ENCODE results near the gene LDLRAD4. TPM values are rescaled to one million over a fixed set of nuclear protein-coding genes. Genes with fewer than 3 reads are reported as not detected.
A peak's percentile ranks its signal among the peaks of the same experiment; 100 is the strongest.

The LDLRAD4 gene
- total RNA-seq, 2 donors from 2014 or later, result 33.1 to 41.2 TPM

DNA sequence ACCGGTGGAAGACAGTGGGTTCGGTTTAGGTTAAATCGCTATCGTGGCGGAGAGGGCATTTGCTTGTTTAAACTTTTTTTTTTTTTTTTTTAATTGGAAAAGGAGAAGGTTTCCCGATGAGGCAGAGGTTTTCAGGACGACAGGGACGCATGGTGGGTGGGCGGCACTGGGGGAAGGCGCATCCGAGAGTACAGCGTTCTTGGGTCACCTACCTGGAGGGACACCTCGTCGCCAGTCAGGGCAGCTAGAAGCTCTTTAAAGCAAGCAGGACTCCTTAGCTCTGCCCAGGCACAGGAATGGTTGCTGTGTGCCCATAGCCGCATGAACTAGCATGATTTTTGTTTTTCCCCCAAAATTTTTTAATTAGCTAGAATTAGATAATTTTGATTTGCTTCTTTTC is 437 bp downstream of the LDLRAD4 start:
- TF ChIP-seq, protein P1, sequence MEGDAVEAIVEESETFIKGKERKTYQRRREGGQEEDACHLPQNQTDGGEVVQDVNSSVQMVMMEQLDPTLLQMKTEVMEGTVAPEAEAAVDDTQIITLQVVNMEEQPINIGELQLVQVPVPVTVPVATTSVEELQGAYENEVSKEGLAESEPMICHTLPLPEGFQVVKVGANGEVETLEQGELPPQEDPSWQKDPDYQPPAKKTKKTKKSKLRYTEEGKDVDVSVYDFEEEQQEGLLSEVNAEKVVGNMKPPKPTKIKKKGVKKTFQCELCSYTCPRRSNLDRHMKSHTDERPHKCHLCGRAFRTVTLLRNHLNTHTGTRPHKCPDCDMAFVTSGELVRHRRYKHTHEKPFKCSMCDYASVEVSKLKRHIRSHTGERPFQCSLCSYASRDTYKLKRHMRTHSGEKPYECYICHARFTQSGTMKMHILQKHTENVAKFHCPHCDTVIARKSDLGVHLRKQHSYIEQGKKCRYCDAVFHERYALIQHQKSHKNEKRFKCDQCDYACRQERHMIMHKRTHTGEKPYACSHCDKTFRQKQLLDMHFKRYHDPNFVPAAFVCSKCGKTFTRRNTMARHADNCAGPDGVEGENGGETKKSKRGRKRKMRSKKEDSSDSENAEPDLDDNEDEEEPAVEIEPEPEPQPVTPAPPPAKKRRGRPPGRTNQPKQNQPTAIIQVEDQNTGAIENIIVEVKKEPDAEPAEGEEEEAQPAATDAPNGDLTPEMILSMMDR (IDR thresholded peaks at IDR 0.05), result no peak
- Histone ChIP-seq H3K9me3 (no peaks in the 10 kb centered on the region), H3K4me3 (peak overlapping the region; percentile 70 to 92), H3K4me1 (peaks cover 0 to 60% of the 10 kb centered on the region in 2 donors), H3K36me3 (no peaks in the 10 kb centered on the region), H3K27ac (peak overlapping the region; percentile 94 to 96), H3K27me3 (no peaks in the 10 kb centered on the region)
- no peak for DNase-seq (ENCODE audit: low spot score)

DNA sequence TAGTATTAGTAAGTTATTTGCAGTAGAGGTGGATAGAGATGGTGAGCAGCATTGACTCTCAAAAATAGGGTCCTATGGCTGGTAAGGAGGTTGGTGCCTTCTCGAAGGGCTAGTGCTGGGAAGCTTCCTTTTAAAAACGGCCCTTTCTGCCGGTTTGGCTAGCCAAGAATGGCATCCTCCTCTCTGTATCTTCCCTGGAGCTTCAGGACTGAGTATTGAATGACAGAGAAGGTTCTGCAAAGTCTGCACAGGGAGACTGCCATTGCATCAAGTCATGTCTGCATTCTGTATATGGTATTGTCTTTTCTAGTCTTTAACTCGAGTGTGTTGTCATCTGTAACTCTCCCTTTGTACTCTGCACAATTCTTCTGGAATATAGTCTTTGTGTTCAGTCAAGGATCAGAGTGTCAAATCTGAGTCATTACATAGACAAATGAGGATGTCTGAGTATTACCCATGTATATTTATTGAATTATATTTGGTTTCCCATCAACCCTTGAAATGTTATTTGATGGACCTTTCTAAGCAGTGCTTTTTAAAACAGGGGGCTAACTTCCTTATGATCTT is 1.1 kb downstream of the LDLRAD4 start:
- Histone ChIP-seq H3K36me3 (no peaks in the 10 kb centered on the region), H3K4me1 (peaks cover 0 to 66% of the 10 kb centered on the region in 2 donors), H3K9me3 (no peaks in the 10 kb centered on the region), H3K27ac (peak overlapping the region; percentile 94 to 96), H3K4me3 (peak overlapping the region; percentile 70 to 92), H3K27me3 (no peaks in the 10 kb centered on the region)
- DNase-seq (ENCODE audit: low spot score), result peak; percentile 52
- TF ChIP-seq, protein P1 (IDR thresholded peaks at IDR 0.05), result no peak

- no peaks in the 10 kb centered on the region for H3K27me3 ChIP-seq
- DNase-seq (ENCODE audit: low spot score), result peak; percentile 58
Observed at GRCh38 chr18:13220361-13220991, 1.9 kb downstream of the LDLRAD4 start.

DNA sequence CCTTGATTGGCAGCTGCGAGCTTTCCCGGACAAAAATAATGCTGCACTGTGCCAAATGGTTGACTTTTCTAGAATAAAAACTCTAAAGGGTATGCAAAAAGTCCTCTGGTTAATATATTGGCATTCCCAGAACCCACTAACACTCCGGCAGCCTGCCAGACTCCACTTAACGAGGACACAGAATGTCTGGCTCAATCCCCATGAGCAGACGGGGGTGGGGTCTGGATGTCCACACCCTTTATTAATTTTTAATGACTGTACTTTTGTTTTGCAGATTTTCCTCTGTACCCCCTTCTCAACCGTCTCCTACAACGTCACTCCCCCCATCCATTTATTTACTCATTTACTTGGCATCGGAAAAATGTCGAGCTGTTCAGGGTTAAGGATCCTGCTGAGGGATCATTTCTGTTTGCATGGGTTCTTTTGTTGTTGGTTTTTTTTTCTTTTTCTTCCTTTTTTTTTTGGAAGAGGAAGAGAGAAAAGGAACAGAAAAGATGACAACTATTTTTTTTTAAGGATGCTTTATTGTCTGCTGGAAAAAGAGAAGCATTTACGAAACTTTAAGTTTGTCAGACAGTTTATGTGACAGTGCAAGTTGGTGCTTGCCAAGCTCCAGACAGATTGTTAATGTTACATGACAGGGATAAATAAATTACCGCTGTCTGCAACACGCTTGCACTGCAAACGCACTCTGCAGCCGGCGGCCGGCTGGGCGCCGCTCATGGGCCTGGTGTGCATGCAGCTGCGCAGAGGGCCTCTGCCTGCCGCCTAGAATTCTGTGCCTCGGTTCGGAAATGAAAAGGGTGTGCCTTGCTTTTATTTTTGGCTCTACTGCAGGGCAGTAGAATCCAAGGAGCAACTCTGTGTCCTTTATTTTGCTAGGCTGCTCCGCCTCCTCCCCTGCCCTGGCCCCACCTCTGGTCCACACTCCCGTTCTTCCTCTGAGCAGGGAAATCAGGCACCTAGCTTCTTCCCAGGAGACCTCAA is 3.6 kb downstream of the LDLRAD4 start:
- no peaks in the 10 kb centered on the region for H3K27me3 ChIP-seq
- peak; percentile 86 for DNase-seq (ENCODE audit: low spot score)
- TF ChIP-seq, protein P1 (IDR thresholded peaks at IDR 0.05), result no peak
- no peaks in the 10 kb centered on the region for H3K36me3 ChIP-seq
- peak overlapping the region; percentile 94 to 96 for H3K27ac ChIP-seq
- H3K4me3 ChIP-seq, result peak overlapping the region in 1 of 2 donors; percentile 29
- H3K9me3 ChIP-seq, result no peaks in the 10 kb centered on the region
- peaks cover 0 to 60% of the 10 kb centered on the region in 2 donors for H3K4me1 ChIP-seq

More at GRCh38 chr18:13220361-13220991, 1.9 kb downstream of the LDLRAD4 start:
- H3K27ac ChIP-seq, result peak overlapping the region; percentile 94 to 96
- peaks cover 0 to 70% of the 10 kb centered on the region in 2 donors for H3K4me1 ChIP-seq
- no peaks in the 10 kb centered on the region for H3K36me3 ChIP-seq
- TF ChIP-seq, protein P1 (IDR thresholded peaks at IDR 0.05), result no peak
- no peaks in the 10 kb centered on the region for H3K9me3 ChIP-seq
- peak overlapping the region in 1 of 2 donors; percentile 92 for H3K4me3 ChIP-seq

GRCh38 chr18:13222856-13223281 is 4.3 kb downstream of the LDLRAD4 start:
- Histone ChIP-seq H3K36me3 (no peaks in the 10 kb centered on the region), H3K27ac (peak overlapping the region; percentile 94 to 96), H3K27me3 (no peaks in the 10 kb centered on the region), H3K4me1 (peaks cover 0 to 60% of the 10 kb centered on the region in 2 donors), H3K9me3 (no peaks in the 10 kb centered on the region), H3K4me3 (peak overlapping the region in 1 of 2 donors; percentile 29)
- TF ChIP-seq, protein P1 (IDR thresholded peaks at IDR 0.05), result no peak
- no peak for DNase-seq (ENCODE audit: low spot score)
